Type B pancreatic cell (in vitro differentiated cells): Measurements from ENCODE around the gene KARS1. TPM values are rescaled to one million over a fixed set of nuclear protein-coding genes. Genes with fewer than 3 reads are reported as not detected.

Experiments used
- DNase-seq: peaks from one replicate; pipeline ENCODE4 v3.0.0; 2021; ENCODE audit warnings: mixed read lengths; ENCODE audit not compliant: unreplicated experiment; ENCODE audit errors: extremely low spot score
- H3K27ac Mint-ChIP-seq: 2 replicates; pipeline ENCODE4 v1.8.0; 2021; ENCODE audit warnings: mild to moderate bottlenecking, mixed read lengths
- H3K27me3 Mint-ChIP-seq: 2 replicates; pipeline ENCODE4 v1.8.0; 2021; ENCODE audit warnings: mixed read lengths
- H3K36me3 Mint-ChIP-seq: 2 replicates; pipeline ENCODE4 v1.8.0; 2021; ENCODE audit warnings: mixed read lengths
- H3K4me1 Mint-ChIP-seq: one replicate; pipeline ENCODE4 v1.8.0; 2021; ENCODE audit warnings: mixed read lengths; ENCODE audit not compliant: unreplicated experiment
- H3K4me3 Mint-ChIP-seq: 2 replicates; pipeline ENCODE4 v1.8.0; 2021; ENCODE audit warnings: mild to moderate bottlenecking, mixed read lengths
- H3K9me3 Mint-ChIP-seq: 2 replicates; pipeline ENCODE4 v1.8.0; 2021; ENCODE audit warnings: mixed read lengths
- CTCF ChIP-seq: fragments of 200-600 bp; sonication (generic); conservative IDR thresholded peaks from 2 replicates; pipeline ENCODE4 v1.5.0; 2021; ENCODE audit warnings: antibody characterized with exemption, mild to moderate bottlenecking
- total RNA-seq: library from RNA; stranded (reverse); gene quantifications from 2 replicates; pipeline ENCODE4 v1.2.1, GENCODE V29; 2021; ENCODE audit warnings: low replicate concordance

Gene KARS1
- total RNA-seq, 1 donor from 2014 or later: 129 TPM

DNA sequence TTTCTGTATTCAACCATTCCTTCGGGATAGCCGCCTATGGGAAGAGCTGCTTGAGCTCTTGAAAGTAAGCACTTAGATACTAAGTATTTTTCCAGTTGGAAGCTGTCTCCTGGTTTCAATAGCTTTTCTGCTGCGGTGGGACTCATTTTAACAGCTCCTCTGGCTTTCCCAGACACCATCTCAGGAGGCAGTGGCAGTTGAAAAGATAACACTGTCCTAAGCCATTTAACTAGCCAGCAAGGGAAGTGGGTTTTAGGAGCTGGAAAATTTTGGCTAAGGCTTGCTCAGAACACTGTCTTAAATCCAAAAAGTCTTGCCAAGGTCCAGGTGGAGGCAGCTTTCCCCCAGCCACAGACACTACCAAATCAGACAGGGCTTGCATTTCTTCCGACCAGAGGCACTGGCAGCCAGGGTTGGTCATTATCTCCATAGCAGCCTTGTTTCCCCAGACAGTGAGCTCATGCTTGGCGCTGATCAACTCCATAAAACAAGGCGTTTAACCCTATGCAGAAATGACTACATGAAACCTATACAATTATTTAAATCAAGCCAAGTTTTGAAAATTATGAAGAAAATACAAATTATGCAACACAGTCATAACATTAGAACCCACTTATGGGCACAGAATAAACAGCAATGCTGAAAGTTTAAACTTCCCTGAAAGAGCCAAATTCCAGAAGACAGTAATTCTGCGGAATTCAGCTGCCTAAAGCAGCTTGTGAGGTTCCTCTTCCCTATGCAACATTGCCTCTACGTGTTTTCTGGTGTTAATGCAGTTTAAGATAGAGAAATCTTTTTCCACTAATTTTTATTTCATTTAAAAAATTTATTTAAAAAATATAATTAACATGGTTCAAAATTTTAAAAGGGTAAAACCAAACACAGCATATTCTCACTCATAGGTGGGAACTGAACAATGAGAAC, 56.3 kb downstream of the KARS1 start:
- no peak overlapping the region for H3K27ac Mint-ChIP-seq
- TF ChIP-seq CTCF: no peak
- no peaks in the 10 kb centered on the region for H3K9me3 Mint-ChIP-seq
- H3K4me3 Mint-ChIP-seq: no peak overlapping the region
- H3K4me1 Mint-ChIP-seq: peaks cover 7% of the 10 kb centered on the region
- no peaks in the 10 kb centered on the region for H3K27me3 Mint-ChIP-seq
- DNase-seq: no peak
- peaks cover 4% of the 10 kb centered on the region for H3K36me3 Mint-ChIP-seq

DNA sequence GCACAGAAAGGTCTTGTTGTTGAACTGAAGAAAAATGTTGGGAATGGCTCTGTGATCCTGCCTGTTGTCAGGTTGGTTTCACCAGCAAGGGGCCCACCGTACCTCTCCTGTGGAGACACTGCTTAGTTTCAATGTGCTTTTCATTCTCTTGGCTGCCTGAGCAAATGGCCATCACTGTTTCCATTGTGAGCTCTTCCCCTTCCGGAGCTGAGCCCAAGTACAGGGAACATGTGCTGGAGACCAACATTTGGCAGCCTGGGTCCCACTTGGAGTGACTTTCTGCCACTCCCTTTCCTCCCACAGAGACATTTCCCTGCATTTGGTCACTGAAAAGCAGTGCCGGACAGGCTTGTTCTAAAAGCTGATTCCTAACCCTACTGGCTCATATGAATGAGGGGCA, 58.2 kb downstream of the KARS1 start:
- no peak for DNase-seq
- no peak overlapping the region for H3K27ac Mint-ChIP-seq
- peaks cover 4% of the 10 kb centered on the region for H3K36me3 Mint-ChIP-seq
- H3K4me3 Mint-ChIP-seq: no peak overlapping the region
- no peaks in the 10 kb centered on the region for H3K9me3 Mint-ChIP-seq
- no peaks in the 10 kb centered on the region for H3K27me3 Mint-ChIP-seq
- peaks cover 1% of the 10 kb centered on the region for H3K4me1 Mint-ChIP-seq
- TF ChIP-seq CTCF: no peak

DNA sequence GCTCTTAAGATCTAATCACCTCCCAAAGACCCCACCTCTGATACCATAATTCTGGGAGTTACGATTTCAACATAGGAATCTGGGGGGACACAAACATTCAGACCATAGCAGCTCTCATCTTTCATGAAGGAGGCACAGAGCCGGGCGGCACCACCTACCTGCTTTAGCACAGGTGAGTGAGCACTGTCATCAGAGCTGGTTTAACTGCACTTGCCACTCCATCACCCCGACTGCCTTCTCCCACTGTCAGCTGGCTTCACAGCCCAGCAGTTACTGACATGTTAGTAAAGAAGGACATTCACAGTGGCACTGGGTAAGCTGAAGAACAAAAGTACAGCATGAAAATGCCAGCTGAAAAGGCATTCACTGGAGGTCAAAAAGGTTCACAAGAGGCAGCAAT, 58.7 kb downstream of the KARS1 start:
- DNase-seq: no peak
- H3K27me3 Mint-ChIP-seq: no peaks in the 10 kb centered on the region
- no peaks in the 10 kb centered on the region for H3K4me1 Mint-ChIP-seq
- H3K27ac Mint-ChIP-seq: no peak overlapping the region
- no peak for TF ChIP-seq CTCF
- H3K36me3 Mint-ChIP-seq: peaks cover 4% of the 10 kb centered on the region
- no peak overlapping the region for H3K4me3 Mint-ChIP-seq
- H3K9me3 Mint-ChIP-seq: no peaks in the 10 kb centered on the region

DNA sequence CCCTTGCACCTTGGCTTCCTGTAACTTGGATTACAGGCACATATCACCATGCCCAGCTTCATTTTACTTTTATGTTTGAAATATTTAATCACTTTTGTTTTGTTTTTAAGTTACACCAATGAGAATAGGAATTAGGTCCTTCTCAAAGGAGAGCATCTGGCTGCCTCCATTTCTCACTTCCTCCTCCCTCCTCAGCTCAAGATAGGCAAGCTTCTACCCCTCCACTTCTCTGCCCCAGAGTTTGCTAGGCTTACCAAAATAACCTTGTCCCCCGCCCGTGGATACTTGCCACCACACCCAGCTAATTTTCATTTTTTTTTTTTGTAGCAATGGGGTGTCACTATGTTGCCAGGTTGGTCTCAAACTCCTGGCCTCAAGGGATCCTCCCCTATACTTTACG, 63.4 kb downstream of the KARS1 start:
- Mint-ChIP-seq H3K27me3 (no peaks in the 10 kb centered on the region), H3K4me3 (no peak overlapping the region), H3K4me1 (no peaks in the 10 kb centered on the region), H3K36me3 (peaks cover 10% of the 10 kb centered on the region), H3K27ac (no peak overlapping the region), H3K9me3 (no peaks in the 10 kb centered on the region)
- no peak for DNase-seq
- no peak for TF ChIP-seq CTCF

- no peaks in the 10 kb centered on the region for H3K9me3 Mint-ChIP-seq
- no peaks in the 10 kb centered on the region for H3K4me1 Mint-ChIP-seq
- no peaks in the 10 kb centered on the region for H3K27me3 Mint-ChIP-seq
- DNase-seq: no peak
- H3K27ac Mint-ChIP-seq: no peak overlapping the region
- peaks cover 18% of the 10 kb centered on the region for H3K36me3 Mint-ChIP-seq
- H3K4me3 Mint-ChIP-seq: no peak overlapping the region
- TF ChIP-seq CTCF: no peak
Observed at GRCh38 chr16:75579281-75579834, 68.1 kb downstream of the KARS1 start.
